OCI-LY3 (cell line): ENCODE results near the gene ADAM29.

ENCODE experiments used
- H2AFZ ChIP-seq: fragments of 200-600, 300-600 bp; shearing (Covaris generic); 2 replicates; pipeline ENCODE4 v1.6.0; 2014; ENCODE audit warnings: antibody characterized with exemption, low read depth, low read length
- H3K27ac ChIP-seq: fragments of 200-600, 300-600 bp; sonication (generic); 2 replicates; pipeline ENCODE4 v1.5.1; 2014; ENCODE audit warnings: mild to moderate bottlenecking, low read length, moderate library complexity, mixed read lengths
- H3K27me3 ChIP-seq: fragments of 200-600, 300-600 bp; sonication (generic); 2 replicates; pipeline ENCODE4 v1.6.1; 2014; ENCODE audit warnings: low read depth, low read length, mixed read lengths
- H3K36me3 ChIP-seq: fragments of 200-600, 300-600 bp; sonication (generic); replicated peaks from 2 replicates; pipeline ENCODE3; 2014; ENCODE audit warnings: low read depth, low read length, mixed read lengths
- H3K4me1 ChIP-seq: fragments of 300-600, 200-600 bp; sonication (generic); 2 replicates; pipeline ENCODE4 v1.6.1; 2014; ENCODE audit warnings: low read length, mixed read lengths
- H3K4me2 ChIP-seq: fragments of 200-600, 300-600 bp; sonication (generic); 2 replicates; pipeline ENCODE4 v1.6.1; 2014; ENCODE audit warnings: low read length, mixed read lengths
- H3K4me3 ChIP-seq: fragments of 300-600, 200-600 bp; sonication (generic); 2 replicates; pipeline ENCODE4 v1.5.1; 2014; ENCODE audit warnings: antibody characterized with exemption, mild to moderate bottlenecking, low read length, moderate library complexity
- H3K79me2 ChIP-seq: fragments of 300-600, 200-600 bp; shearing (Covaris generic); 2 replicates; pipeline ENCODE4 v1.6.1; 2014; ENCODE audit warnings: mild to moderate bottlenecking, low read length, mixed read lengths
- H3K9ac ChIP-seq: fragments of 300-600, 200-600 bp; shearing (Covaris generic); 2 replicates; pipeline ENCODE4 v1.6.0; 2014; ENCODE audit warnings: mild to moderate bottlenecking, low read length, moderate library complexity
- H3K9me3 ChIP-seq: fragments of 200-600, 300-600 bp; shearing (Covaris generic); 2 replicates; pipeline ENCODE4 v1.6.1; 2014; ENCODE audit warnings: low read length, mixed read lengths; ENCODE audit not compliant: insufficient read depth
- H4K20me1 ChIP-seq: fragments of 200-600, 300-600 bp; sonication (generic); 2 replicates; pipeline ENCODE4 v1.6.1; 2016; ENCODE audit warnings: low read length, mixed read lengths; ENCODE audit not compliant: insufficient read depth
- CTCF ChIP-seq: fragments of 200-600, 300-600 bp; sonication (generic); IDR thresholded peaks from 2 replicates; pipeline ENCODE4 v1.5.1; 2014; ENCODE audit warnings: antibody characterized with exemption, low read length, low read depth
- EZH2phosphoT487 ChIP-seq: fragments of 200-600 bp; shearing (Covaris generic); IDR thresholded peaks from 2 replicates; pipeline ENCODE4 v1.6.1; 2018; ENCODE audit warnings: antibody characterized with exemption, mixed run types, low read depth

The ADAM29 gene

GRCh38 chr4:174940002-174940401, 21.8 kb downstream of the ADAM29 start:
- TF ChIP-seq EZH2phosphoT487 (no peak), CTCF (no peak)
- no peak overlapping the region for H3K4me2 ChIP-seq

GRCh38 chr4:174946246-174946645, 28.1 kb downstream of the ADAM29 start:
- Histone ChIP-seq H3K27me3 (no peaks in the 10 kb centered on the region), H3K79me2 (no peaks in the 10 kb centered on the region), H3K9ac (no peak overlapping the region), H3K4me2 (no peak overlapping the region), H3K9me3 (peaks cover 11% of the 10 kb centered on the region), H3K4me3 (no peak overlapping the region), H3K27ac (no peak overlapping the region), H2AFZ (no peak overlapping the region), H4K20me1 (no peaks in the 10 kb centered on the region), H3K36me3 (peaks cover 2% of the 10 kb centered on the region), H3K4me1 (peaks cover 9% of the 10 kb centered on the region)
- no peak for TF ChIP-seq CTCF
- TF ChIP-seq EZH2phosphoT487, result no peak

More at GRCh38 chr4:174940002-174940401, 21.8 kb downstream of the ADAM29 start:
- Histone ChIP-seq H3K9ac (no peak overlapping the region), H4K20me1 (no peaks in the 10 kb centered on the region), H3K79me2 (no peaks in the 10 kb centered on the region), H3K4me1 (peaks cover 2% of the 10 kb centered on the region; the same call in 1 of the 2 replicates), H3K9me3 (peaks cover 26% of the 10 kb centered on the region), H3K36me3 (peaks cover 19% of the 10 kb centered on the region), H3K27ac (no peak overlapping the region), H3K27me3 (no peaks in the 10 kb centered on the region), H2AFZ (no peak overlapping the region), H3K4me3 (no peak overlapping the region)

GRCh38 chr4:174948826-174949225, 30.7 kb downstream of the ADAM29 start:
- Histone ChIP-seq H3K27ac (no peak overlapping the region), H3K9ac (no peak overlapping the region), H3K4me3 (no peak overlapping the region), H3K27me3 (no peaks in the 10 kb centered on the region), H3K79me2 (no peaks in the 10 kb centered on the region), H3K4me2 (no peak overlapping the region), H3K4me1 (peaks cover 9% of the 10 kb centered on the region), H4K20me1 (no peaks in the 10 kb centered on the region), H3K9me3 (no peaks in the 10 kb centered on the region), H3K36me3 (no peaks in the 10 kb centered on the region), H2AFZ (no peak overlapping the region)
- no peak for TF ChIP-seq CTCF
- TF ChIP-seq EZH2phosphoT487, result no peak

GRCh38 chr4:174972911-174973310, 54.8 kb downstream of the ADAM29 start:
- H3K79me2 ChIP-seq, result no peaks in the 10 kb centered on the region
- no peaks in the 10 kb centered on the region for H3K36me3 ChIP-seq
- H2AFZ ChIP-seq, result no peak overlapping the region
- H4K20me1 ChIP-seq, result no peaks in the 10 kb centered on the region
- no peak overlapping the region for H3K27ac ChIP-seq
- no peaks in the 10 kb centered on the region for H3K27me3 ChIP-seq
- no peak overlapping the region for H3K9ac ChIP-seq
- no peak overlapping the region for H3K4me3 ChIP-seq
- H3K9me3 ChIP-seq, result no peaks in the 10 kb centered on the region
- H3K4me2 ChIP-seq, result no peak overlapping the region
- no peak for TF ChIP-seq CTCF
- TF ChIP-seq EZH2phosphoT487, result no peak
- no peaks in the 10 kb centered on the region for H3K4me1 ChIP-seq
